WI38 (cell line): ENCODE results near the gene SLC7A4.

ENCODE experiments used
- H3K4me3 ChIP-seq: 2 replicates; pipeline ENCODE4 v1.5.1; 2011; ENCODE audit warnings: low read depth, mild to moderate bottlenecking, control low read depth, low read length
- CTCF ChIP-seq: IDR thresholded peaks from 2 replicates; pipeline ENCODE4 v1.5.1; 2012; ENCODE audit warnings: low read depth, mild to moderate bottlenecking, control low read depth, low read length

The SLC7A4 gene

GRCh38 chr22:21030621-21031544, 1.5 kb downstream of the SLC7A4 start:
- H3K4me3 ChIP-seq = no peak overlapping the region
- TF ChIP-seq CTCF = no peak

DNA sequence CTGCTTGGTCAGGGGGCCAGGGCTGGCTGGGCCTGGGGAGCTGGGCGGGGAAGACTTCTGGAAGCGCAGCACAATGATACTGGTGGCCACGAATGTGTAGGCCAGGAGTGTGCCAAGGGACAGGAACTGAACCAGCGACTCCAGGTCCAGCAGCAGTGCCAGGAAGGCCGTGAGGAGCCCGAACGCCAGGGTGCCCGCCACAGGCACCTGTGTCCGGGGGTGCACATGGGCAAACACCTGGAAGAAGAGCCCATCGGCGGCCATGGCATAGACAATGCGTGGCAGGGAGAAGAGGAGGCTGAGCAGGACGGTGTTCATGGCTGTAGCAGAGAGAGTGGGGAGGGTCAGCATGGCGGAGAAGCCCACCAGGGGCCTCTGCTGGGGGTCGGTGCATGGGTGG, 2.3 kb downstream of the SLC7A4 start:
- H3K4me3 ChIP-seq = no peak overlapping the region

GRCh38 chr22:21029486-21030025, 2.8 kb downstream of the SLC7A4 start:
- no peak overlapping the region for H3K4me3 ChIP-seq
- TF ChIP-seq CTCF = no peak

More for the DNA sequence above, 2.3 kb downstream of the SLC7A4 start:
- no peak for TF ChIP-seq CTCF

GRCh38 chr22:21028277-21029251, 3.8 kb downstream of the SLC7A4 start:
- H3K4me3 ChIP-seq = no peak overlapping the region
- no peak for TF ChIP-seq CTCF

DNA sequence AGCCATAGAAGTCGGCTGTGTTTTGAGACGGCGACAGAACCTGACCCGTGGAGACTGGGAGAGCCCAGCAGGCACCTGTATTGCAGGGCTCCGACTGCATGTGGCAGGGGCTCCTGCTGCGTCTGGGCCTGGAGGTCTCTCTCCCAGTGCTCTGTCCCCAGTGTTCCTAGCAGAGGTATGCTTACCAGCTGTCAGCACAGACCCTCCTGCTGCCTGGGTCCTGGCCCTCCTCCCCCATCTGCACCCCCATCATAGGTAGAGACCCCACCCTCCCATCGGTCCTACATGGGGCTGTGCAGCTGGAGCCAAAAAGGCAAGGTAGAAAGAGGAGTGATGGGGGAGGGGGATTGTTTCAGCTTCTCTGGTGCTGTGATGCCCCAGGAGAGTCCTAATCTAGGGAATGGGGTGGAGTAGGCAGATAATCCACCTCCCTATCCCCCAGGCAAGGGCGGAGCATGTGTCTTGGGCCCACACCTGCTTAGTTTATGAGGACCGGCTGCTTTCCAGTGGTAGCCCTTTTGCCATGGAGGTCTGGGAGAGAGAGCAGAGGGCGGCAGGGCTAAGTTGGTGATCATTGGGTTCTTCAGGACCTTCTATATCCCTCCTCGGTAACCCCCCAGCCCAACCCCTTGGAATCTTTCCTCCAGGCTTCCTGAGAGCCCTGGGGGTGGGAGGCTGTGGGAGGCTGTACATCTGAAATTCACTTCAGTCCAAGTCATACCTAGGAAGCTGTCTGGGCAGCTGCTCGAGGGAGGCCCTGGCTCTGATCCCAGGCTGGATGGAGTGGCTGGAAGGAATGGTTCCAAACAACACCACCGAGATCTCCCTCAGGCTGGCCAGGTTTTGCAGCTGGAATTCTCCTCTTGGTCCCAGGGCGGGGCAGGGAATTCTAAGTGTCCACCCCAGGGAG, 5.3 kb downstream of the SLC7A4 start:
- TF ChIP-seq CTCF = no peak

DNA sequence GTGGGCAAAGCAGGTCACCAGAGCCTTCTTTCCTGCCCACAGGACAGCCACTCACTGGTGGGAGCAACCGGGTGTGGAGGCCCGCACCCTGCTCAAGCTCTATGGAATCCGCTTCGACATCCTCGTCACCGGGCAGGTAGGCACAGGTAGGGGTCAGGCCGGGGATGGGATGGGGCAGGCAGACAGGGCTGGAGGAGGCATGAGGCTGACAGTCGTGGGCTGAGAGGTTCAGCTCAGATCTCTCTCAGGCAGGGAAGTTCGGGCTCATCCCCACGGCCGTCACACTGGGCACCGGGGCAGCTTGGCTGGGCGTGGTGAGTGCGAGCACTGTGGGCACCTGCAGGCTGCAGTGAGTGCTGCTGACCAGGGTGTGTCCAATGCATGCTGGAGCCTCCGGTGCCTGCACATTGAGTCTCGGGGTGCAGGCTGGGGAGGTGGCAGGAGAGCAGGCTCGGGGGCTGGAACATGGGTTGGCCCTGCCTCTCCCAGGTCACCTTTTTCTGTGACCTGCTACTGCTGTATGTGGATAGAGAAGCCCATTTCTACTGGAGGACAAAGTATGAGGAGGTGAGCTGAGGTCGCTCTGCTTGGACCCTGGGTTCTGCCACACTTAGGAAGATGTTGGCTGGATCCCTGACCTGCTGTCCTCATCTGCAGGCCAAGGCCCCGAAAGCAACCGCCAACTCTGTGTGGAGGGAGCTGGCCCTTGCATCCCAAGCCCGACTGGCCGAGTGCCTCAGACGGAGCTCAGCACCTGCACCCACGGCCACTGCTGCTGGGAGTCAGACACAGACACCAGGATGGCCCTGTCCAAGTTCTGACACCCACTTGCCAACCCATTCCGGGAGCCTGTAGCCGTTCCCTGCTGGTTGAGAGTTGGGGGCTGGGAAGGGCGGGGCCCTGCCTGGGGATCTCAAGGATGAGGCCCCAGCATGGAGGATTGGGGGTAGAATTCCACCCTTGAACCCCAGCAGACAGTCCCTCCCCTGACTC, 6.3 kb downstream of the SLC7A4 start:
- TF ChIP-seq CTCF = no peak
- H3K4me3 ChIP-seq = no peak overlapping the region

More for the DNA sequence above, 5.3 kb downstream of the SLC7A4 start:
- no peak overlapping the region for H3K4me3 ChIP-seq
